ENCODE measurements around the gene AGPAT2. TPM values are rescaled to one million over a fixed set of nuclear protein-coding genes. Genes with fewer than 3 reads are reported as not detected.
A peak's percentile ranks its signal among the peaks of the same experiment; 100 is the strongest.

Gene AGPAT2
- total RNA-seq, 1 donor from 2014 or later = 32.8 TPM

DNA sequence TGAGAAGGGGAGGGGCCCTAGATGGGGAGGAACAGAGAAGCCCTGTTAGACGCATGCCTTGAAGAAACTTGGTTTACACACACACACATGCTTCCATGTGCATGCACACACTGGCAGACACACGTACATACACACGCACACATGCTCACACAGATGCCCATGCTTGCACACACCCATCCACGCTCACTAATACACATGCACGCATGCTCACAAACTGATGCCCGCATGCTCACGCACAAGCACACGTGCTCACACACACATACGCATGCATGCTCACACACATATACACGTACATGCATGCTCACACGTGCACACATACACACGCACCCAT, 56.6 kb downstream of the AGPAT2 start:
- Mint-ChIP-seq H3K4me3 (no peak overlapping the region), H3K9me3 (no peaks in the 10 kb centered on the region), H3K27me3 (ENCODE audit: low read depth) (peaks cover 5% of the 10 kb centered on the region), H3K36me3 (no peaks in the 10 kb centered on the region), H3K4me1 (peaks cover 14% of the 10 kb centered on the region), H3K27ac (peak overlapping the region; percentile 26)
- DNase-seq (ENCODE audit: low spot score in 2 of 2, unreplicated experiment in 2 of 2) = no peak
- no peak for TF ChIP-seq CTCF (IDR thresholded peaks at IDR 0.05; ENCODE audit: unreplicated experiment)

GRCh38 chr9:136629879-136630661, 57.2 kb downstream of the AGPAT2 start:
- H3K4me3 Mint-ChIP-seq = no peak overlapping the region
- TF ChIP-seq CTCF (IDR thresholded peaks at IDR 0.05; ENCODE audit: unreplicated experiment) = peak; percentile 52
- peak; percentile 60 to 80 for DNase-seq (ENCODE audit: low spot score in 2 of 2, unreplicated experiment in 2 of 2)
- peak overlapping the region; percentile 30 for H3K27ac Mint-ChIP-seq
- H3K36me3 Mint-ChIP-seq = no peaks in the 10 kb centered on the region
- peaks cover 5% of the 10 kb centered on the region for H3K27me3 Mint-ChIP-seq (ENCODE audit: low read depth)
- H3K9me3 Mint-ChIP-seq = no peaks in the 10 kb centered on the region
- peaks cover 20% of the 10 kb centered on the region for H3K4me1 Mint-ChIP-seq

GRCh38 chr9:136629001-136629878, 58.0 kb downstream of the AGPAT2 start:
- no peak for DNase-seq (ENCODE audit: low spot score in 2 of 2, unreplicated experiment in 2 of 2)
- H3K4me1 Mint-ChIP-seq = peaks cover 25% of the 10 kb centered on the region
- TF ChIP-seq CTCF (IDR thresholded peaks at IDR 0.05; ENCODE audit: unreplicated experiment) = no peak
- no peaks in the 10 kb centered on the region for H3K9me3 Mint-ChIP-seq
- H3K36me3 Mint-ChIP-seq = no peaks in the 10 kb centered on the region
- H3K27ac Mint-ChIP-seq = no peak overlapping the region
- no peak overlapping the region for H3K4me3 Mint-ChIP-seq
- H3K27me3 Mint-ChIP-seq (ENCODE audit: low read depth) = no peaks in the 10 kb centered on the region

DNA sequence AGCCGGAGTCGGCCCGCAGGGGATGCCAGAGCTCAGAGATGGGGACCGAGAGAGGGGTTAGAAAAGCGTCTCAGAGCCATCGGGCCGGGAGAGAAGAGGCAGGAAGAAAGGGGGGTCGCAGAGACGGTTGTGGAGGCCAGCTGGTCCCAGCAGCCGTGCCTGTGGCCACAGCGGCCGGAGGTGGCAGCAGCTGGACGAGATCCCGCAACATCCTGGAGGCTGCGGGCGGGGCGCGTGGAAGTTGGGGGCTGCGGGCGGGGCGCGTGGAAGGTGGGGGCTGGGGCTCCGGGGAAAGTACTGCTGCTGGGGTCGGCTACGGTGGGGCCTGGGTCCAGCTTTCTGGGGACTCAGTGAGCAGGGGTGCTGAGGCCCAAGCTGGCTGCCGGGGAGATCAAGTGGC, 59.0 kb downstream of the AGPAT2 start:
- H3K4me3 Mint-ChIP-seq = no peak overlapping the region
- peaks cover 27% of the 10 kb centered on the region for H3K4me1 Mint-ChIP-seq
- peak in 1 of 2 experiments; percentile 17 for DNase-seq (ENCODE audit: low spot score in 2 of 2, unreplicated experiment in 2 of 2)
- no peaks in the 10 kb centered on the region for H3K9me3 Mint-ChIP-seq
- H3K27ac Mint-ChIP-seq = no peak overlapping the region
- H3K27me3 Mint-ChIP-seq (ENCODE audit: low read depth) = no peaks in the 10 kb centered on the region
- TF ChIP-seq CTCF (IDR thresholded peaks at IDR 0.05; ENCODE audit: unreplicated experiment) = no peak
- no peaks in the 10 kb centered on the region for H3K36me3 Mint-ChIP-seq

- H3K36me3 Mint-ChIP-seq = no peaks in the 10 kb centered on the region
- H3K4me1 Mint-ChIP-seq = peaks cover 29% of the 10 kb centered on the region
- H3K4me3 Mint-ChIP-seq = no peak overlapping the region
- H3K27ac Mint-ChIP-seq = peak overlapping the region; percentile 78
- H3K27me3 Mint-ChIP-seq (ENCODE audit: low read depth) = no peaks in the 10 kb centered on the region
- no peak for DNase-seq (ENCODE audit: low spot score in 2 of 2, unreplicated experiment in 2 of 2)
- peak; percentile 2 for TF ChIP-seq CTCF (IDR thresholded peaks at IDR 0.05; ENCODE audit: unreplicated experiment)
- H3K9me3 Mint-ChIP-seq = no peaks in the 10 kb centered on the region
These were observed 59.6 kb downstream of the AGPAT2 start for GRCh38 chr9:136627703-136628102.
